ENCODE measurements around the gene PRAMEF9.
"Not testable (repeated sequence)": the region's sequence is repeated elsewhere in the genome, so short reads cannot be mapped to it uniquely, and the experiment has no call there.

Gene PRAMEF9

GRCh38 chr1:13171548-13171947 is at the start of gene PRAMEF9:
Gene PRAMEF9 (plus strand): TSS chr1:13171848. CDS start chr1:13175281, 3,433 bp downstream.
- not testable (repeated sequence) for DNase-seq

- not testable (repeated sequence) for DNase-seq
Measured at GRCh38 chr1:13155909-13156308, 15.7 kb upstream of the PRAMEF9 start, which contains the start of gene PRAMEF26. Gene PRAMEF26 (minus strand): TSS chr1:13156009. CDS start chr1:13153095, 2,914 bp downstream.

GRCh38 chr1:13165531-13165930 is 6.1 kb upstream of the PRAMEF9 start, which contains the start of gene HNRNPCL4:
Gene HNRNPCL4 (minus strand): TSS chr1:13165631. CDS start chr1:13165467, 164 bp downstream.
- not testable (repeated sequence) for DNase-seq

GRCh38 chr1:13201309-13201708 is 29.7 kb downstream of the PRAMEF9 start, which contains the start of gene PRAMEF13:
Gene PRAMEF13 (minus strand): TSS chr1:13201409. CDS start chr1:13199589, 1,820 bp downstream.
- not testable (repeated sequence) for DNase-seq

- not testable (repeated sequence) for DNase-seq
Measured at GRCh38 chr1:13208712-13209111, 37.1 kb downstream of the PRAMEF9 start.

GRCh38 chr1:13216619-13217018 is 45.0 kb downstream of the PRAMEF9 start:
- not testable (repeated sequence) for DNase-seq

GRCh38 chr1:13219203-13219602 is 47.6 kb downstream of the PRAMEF9 start:
- not testable (repeated sequence) for DNase-seq

- not testable (repeated sequence) for DNase-seq
Measured at GRCh38 chr1:13222788-13223187, 51.1 kb downstream of the PRAMEF9 start.

GRCh38 chr1:13224480-13225060 is 52.9 kb downstream of the PRAMEF9 start:
- DNase-seq = no peak

GRCh38 chr1:13225675-13226204 is 54.1 kb downstream of the PRAMEF9 start, which contains the start of gene PRAMEF18:
Gene PRAMEF18 (minus strand): TSS chr1:13226154. CDS start chr1:13226106, 48 bp downstream.
- not testable (repeated sequence) for DNase-seq

GRCh38 chr1:13227271-13228055 is 55.8 kb downstream of the PRAMEF9 start:
- not testable (repeated sequence) for DNase-seq

- peak; percentile 68 for DNase-seq
Measured at GRCh38 chr1:13228343-13228781, 56.7 kb downstream of the PRAMEF9 start.

Data from activated CD8-positive, alpha-beta memory T cell treated with anti-CD3 and anti-CD28 coated beads, Interleukin-2, amount 50 U/mL, for 48 hours (primary cell).